Hepatocyte (in vitro differentiated cells): ENCODE results near the gene NFKB2. TPM values are rescaled to one million over a fixed set of nuclear protein-coding genes. Genes with fewer than 3 reads are reported as not detected.

Source experiments
- DNase-seq: peaks from one replicate; pipeline ENCODE4 v3.0.0-alpha.2; 2016; ENCODE audit warnings: low spot score
- H2AFZ ChIP-seq: fragments of 200-600 bp; sonication (generic); 2 replicates; pipeline ENCODE4 v1.6.0; 2016; ENCODE audit warnings: antibody characterized with exemption, mild to moderate bottlenecking
- H3K27ac ChIP-seq: fragments of 200-600 bp; sonication (generic); 2 replicates; pipeline ENCODE4 v1.5.1; 2016; ENCODE audit warnings: mild to moderate bottlenecking
- H3K27me3 ChIP-seq: fragments of 200-600 bp; sonication (generic); 2 replicates; pipeline ENCODE4 v1.6.1; 2016
- H3K36me3 ChIP-seq: fragments of 200-600 bp; sonication (generic); replicated peaks from 2 replicates; pipeline ENCODE4 v1.5.1; 2016; ENCODE audit warnings: low read depth; ENCODE audit not compliant: insufficient read depth
- H3K4me1 ChIP-seq: fragments of 200-600 bp; sonication (generic); 2 replicates; pipeline ENCODE4 v1.5.1; 2016; ENCODE audit warnings: mild to moderate bottlenecking, moderate library complexity; ENCODE audit not compliant: insufficient read depth
- H3K4me2 ChIP-seq: fragments of 200-600 bp; sonication (generic); 2 replicates; pipeline ENCODE4 v1.6.0; 2016
- H3K4me3 ChIP-seq: fragments of 200-600 bp; sonication (generic); 2 replicates; pipeline ENCODE4 v1.5.1; 2016; ENCODE audit warnings: mild to moderate bottlenecking
- H3K79me2 ChIP-seq: fragments of 200-600 bp; sonication (generic); 2 replicates; pipeline ENCODE4 v1.6.0; 2017; ENCODE audit warnings: mild to moderate bottlenecking
- H3K9me2 ChIP-seq: fragments of 200-600 bp; sonication (generic); replicated peaks from 2 replicates; pipeline ENCODE4 v1.6.0; 2017; ENCODE audit warnings: mild to moderate bottlenecking; ENCODE audit not compliant: insufficient read depth
- H3K9me3 ChIP-seq: fragments of 200-600 bp; sonication (generic); 2 replicates; pipeline ENCODE4 v1.5.1; 2016; ENCODE audit warnings: low read depth, mild to moderate bottlenecking
- H4K20me1 ChIP-seq: fragments of 200-600 bp; sonication (generic); 2 replicates; pipeline ENCODE4 v1.6.0; 2016; ENCODE audit warnings: mild to moderate bottlenecking; ENCODE audit not compliant: insufficient read depth, poor library complexity, severe bottlenecking
- EZH2 ChIP-seq: fragments of 200-600 bp; sonication (generic); IDR thresholded peaks from 2 replicates; pipeline ENCODE4 v1.6.1; 2016; ENCODE audit warnings: antibody characterized with exemption, mild to moderate bottlenecking, borderline replicate concordance
- EZH2phosphoT487 ChIP-seq: fragments of 200-600 bp; sonication (generic); IDR thresholded peaks from one replicate; pipeline ENCODE4 v1.6.1; 2018; ENCODE audit warnings: antibody characterized with exemption, mild to moderate bottlenecking, low read depth, moderate library complexity; ENCODE audit not compliant: unreplicated experiment, severe bottlenecking
- WGBS: methylation state at CpG from one replicate; pipeline ENCODE4 v1.1.6; 2016; ENCODE audit warnings: low lambda C conversion rate; ENCODE audit errors: missing lambda C conversion rate; 5-methylcytosine and 5-hydroxymethylcytosine counted together
- polyA plus RNA-seq: library from polyadenylated mRNA; unstranded; fragments of >200 nt; fragmentation: Nextera tagmentation; extraction: Ambion mirVana; gene quantifications from 2 replicates; pipeline ENCODE4 v1.2.1, GENCODE V29; 2016
- total RNA-seq: library from RNA; depleted of rRNA; stranded (reverse); fragments of >200 nt; gene quantifications from 2 replicates; pipeline ENCODE4 v1.2.3, GENCODE V29; 2014
- TF ChIP-seq, protein P1 (sequence below): fragments of 200-600 bp; sonication (generic); IDR thresholded peaks from 2 replicates; pipeline ENCODE4 v1.5.1; 2016; ENCODE audit warnings: antibody characterized with exemption, mild to moderate bottlenecking; ENCODE audit not compliant: poor library complexity

Gene NFKB2
- total and polyA plus RNA-seq, 2 experiments from 2014 or later: 23.2 to 27.4 TPM

DNA sequence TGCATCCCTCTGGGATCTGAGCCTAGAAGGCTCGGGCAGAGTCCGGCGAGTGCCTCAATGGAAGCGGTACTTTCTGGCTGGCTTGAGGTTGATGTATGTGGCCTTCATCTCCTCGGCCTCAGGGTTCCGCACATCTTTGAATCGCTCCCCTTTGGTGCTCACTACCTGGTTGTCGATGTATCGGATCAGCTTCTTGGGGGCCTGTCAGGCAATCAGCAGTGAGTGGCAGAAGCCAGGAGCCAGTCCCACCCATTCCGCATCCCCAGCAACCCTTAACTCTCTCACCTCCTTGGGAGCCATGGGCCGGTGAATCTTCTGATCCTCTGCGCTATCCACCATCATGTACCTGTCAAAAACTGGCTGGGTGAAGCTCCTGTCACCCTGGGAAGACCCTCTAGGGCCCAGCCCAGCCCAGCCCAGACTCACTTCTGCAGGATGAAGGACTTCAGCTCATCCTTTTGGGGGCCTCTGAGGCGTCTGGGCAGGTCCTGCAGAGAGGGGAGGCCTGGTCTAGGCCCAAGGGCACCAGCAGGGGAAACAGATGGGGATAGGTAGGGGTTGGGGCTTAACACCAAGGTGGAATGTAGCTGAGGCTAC, 28.0 kb downstream of the NFKB2 start:
- Histone ChIP-seq H3K9me2 (no peaks in the 10 kb centered on the region), H3K27me3 (peaks cover 5% of the 10 kb centered on the region), H3K79me2 (peaks cover 21% of the 10 kb centered on the region), H2AFZ (no peak overlapping the region), H3K4me3 (no peak overlapping the region), H3K9me3 (no peaks in the 10 kb centered on the region), H4K20me1 (peaks cover 5% of the 10 kb centered on the region), H3K4me2 (peak overlapping the region; percentile 100), H3K27ac (no peak overlapping the region), H3K36me3 (no peaks in the 10 kb centered on the region), H3K4me1 (peaks cover 24% of the 10 kb centered on the region)
- WGBS: 98% methylated on average over 13 of the region's 13 CpGs
- DNase-seq: no peak
- TF ChIP-seq EZH2phosphoT487 (no peak), EZH2 (no peak)
- TF ChIP-seq, protein P1, sequence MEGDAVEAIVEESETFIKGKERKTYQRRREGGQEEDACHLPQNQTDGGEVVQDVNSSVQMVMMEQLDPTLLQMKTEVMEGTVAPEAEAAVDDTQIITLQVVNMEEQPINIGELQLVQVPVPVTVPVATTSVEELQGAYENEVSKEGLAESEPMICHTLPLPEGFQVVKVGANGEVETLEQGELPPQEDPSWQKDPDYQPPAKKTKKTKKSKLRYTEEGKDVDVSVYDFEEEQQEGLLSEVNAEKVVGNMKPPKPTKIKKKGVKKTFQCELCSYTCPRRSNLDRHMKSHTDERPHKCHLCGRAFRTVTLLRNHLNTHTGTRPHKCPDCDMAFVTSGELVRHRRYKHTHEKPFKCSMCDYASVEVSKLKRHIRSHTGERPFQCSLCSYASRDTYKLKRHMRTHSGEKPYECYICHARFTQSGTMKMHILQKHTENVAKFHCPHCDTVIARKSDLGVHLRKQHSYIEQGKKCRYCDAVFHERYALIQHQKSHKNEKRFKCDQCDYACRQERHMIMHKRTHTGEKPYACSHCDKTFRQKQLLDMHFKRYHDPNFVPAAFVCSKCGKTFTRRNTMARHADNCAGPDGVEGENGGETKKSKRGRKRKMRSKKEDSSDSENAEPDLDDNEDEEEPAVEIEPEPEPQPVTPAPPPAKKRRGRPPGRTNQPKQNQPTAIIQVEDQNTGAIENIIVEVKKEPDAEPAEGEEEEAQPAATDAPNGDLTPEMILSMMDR: no peak

DNA sequence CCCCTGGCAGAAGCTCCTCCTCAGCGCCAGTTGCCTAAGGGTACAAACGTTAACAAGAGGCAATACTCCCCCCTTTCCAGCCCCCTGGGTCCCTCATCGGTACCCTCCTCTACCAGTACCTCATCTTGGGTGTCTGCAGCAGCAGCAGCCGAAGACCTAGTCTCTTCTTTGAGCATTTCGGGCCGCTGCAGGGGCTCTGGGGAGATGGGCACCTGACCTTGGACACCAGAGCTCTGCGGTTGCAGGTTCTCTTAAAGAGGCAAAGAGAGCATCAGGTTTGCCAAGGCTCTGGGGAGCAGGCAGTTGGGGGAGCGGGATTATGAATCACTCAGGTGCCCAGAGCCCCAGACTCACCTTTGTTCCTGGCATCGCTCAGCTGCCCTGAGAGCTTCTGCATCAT, 28.6 kb downstream of the NFKB2 start:
- no peaks in the 10 kb centered on the region for H3K9me2 ChIP-seq
- peaks cover under 1% of the 10 kb centered on the region for H3K27me3 ChIP-seq
- peaks cover 23% of the 10 kb centered on the region for H3K4me1 ChIP-seq
- 96% methylated on average over 9 of the region's 9 CpGs for whole genome bisulfite sequencing
- no peaks in the 10 kb centered on the region for H3K36me3 ChIP-seq
- H2AFZ ChIP-seq: no peak overlapping the region
- H4K20me1 ChIP-seq: peaks cover 5% of the 10 kb centered on the region
- H3K4me2 ChIP-seq: no peak overlapping the region
- H3K9me3 ChIP-seq: no peaks in the 10 kb centered on the region
- DNase-seq: no peak
- no peak for TF ChIP-seq EZH2
- TF ChIP-seq EZH2phosphoT487: no peak
- H3K79me2 ChIP-seq: peaks cover 21% of the 10 kb centered on the region
- H3K27ac ChIP-seq: no peak overlapping the region
- no peak overlapping the region for H3K4me3 ChIP-seq

DNA sequence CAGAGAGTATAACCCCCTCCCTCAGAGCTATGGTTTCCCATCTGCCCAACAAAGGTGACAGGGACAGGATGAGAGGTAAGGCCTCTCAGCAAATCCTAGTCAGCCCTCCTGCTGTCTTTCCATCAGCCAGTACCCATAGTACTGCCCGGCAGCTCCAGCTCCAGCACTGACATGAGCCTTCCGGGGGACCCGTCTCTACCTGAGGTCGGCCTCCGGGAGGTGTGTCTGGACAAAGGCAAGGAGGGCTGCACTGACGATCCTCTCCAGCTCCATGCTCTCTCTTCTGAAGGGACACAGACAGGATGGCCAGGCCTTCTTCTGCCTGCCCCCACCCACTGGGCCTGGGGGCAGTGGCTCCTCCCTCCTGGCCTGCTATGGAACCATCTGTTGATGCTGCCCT, 29.4 kb downstream of the NFKB2 start:
- H3K4me1 ChIP-seq: peaks cover 15% of the 10 kb centered on the region
- no peaks in the 10 kb centered on the region for H3K36me3 ChIP-seq
- H3K4me2 ChIP-seq: no peak overlapping the region
- TF ChIP-seq, protein P1: no peak
- no peak for TF ChIP-seq EZH2phosphoT487
- no peak for TF ChIP-seq EZH2
- no peaks in the 10 kb centered on the region for H3K9me3 ChIP-seq
- peaks cover 21% of the 10 kb centered on the region for H3K79me2 ChIP-seq
- no peaks in the 10 kb centered on the region for H3K27me3 ChIP-seq
- 91% methylated on average over 6 of the region's 6 CpGs for WGBS
- no peaks in the 10 kb centered on the region for H3K9me2 ChIP-seq
- no peak for DNase-seq
- H3K27ac ChIP-seq: no peak overlapping the region
- no peak overlapping the region for H3K4me3 ChIP-seq
- no peak overlapping the region for H2AFZ ChIP-seq
- H4K20me1 ChIP-seq: peaks cover 5% of the 10 kb centered on the region

DNA sequence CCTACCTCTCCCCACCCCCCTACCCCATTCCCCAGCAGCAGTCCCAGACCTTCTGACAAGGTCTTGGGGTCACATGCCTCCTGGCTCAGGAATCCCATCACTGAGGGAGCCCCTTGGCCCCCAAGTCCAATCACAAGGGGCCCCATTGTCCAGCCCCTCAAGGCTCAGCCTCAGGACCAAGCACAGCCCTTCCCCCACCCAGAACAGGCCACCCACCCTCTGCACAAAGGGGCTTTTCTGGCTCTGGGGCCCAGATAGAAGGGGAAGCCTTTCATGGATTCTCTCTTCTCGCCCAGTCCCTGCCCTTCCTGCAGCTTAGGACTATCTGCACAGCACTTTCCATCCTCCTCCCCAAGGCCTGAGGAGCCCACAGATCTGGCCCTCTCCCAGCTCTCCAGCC, 29.9 kb downstream of the NFKB2 start:
- TF ChIP-seq EZH2: no peak
- TF ChIP-seq EZH2phosphoT487: no peak
- TF ChIP-seq, protein P1: no peak
- Histone ChIP-seq H3K4me1 (peaks cover 11% of the 10 kb centered on the region), H3K27me3 (no peaks in the 10 kb centered on the region), H3K79me2 (peaks cover 24% of the 10 kb centered on the region), H3K9me2 (no peaks in the 10 kb centered on the region), H3K36me3 (no peaks in the 10 kb centered on the region), H2AFZ (no peak overlapping the region), H3K9me3 (no peaks in the 10 kb centered on the region), H3K4me2 (no peak overlapping the region), H4K20me1 (peaks cover 5% of the 10 kb centered on the region), H3K27ac (no peak overlapping the region), H3K4me3 (no peak overlapping the region)
- WGBS: 79% methylated on average over 1 of the region's 1 CpG
- no peak for DNase-seq
